Sigmoid colon (tissue), 4 donors: ENCODE data around the gene GAGE12H.
"Not testable (repeated sequence)": the region's sequence is repeated elsewhere in the genome, so short reads cannot be mapped to it uniquely, and the experiment has no call there.

Source experiments
- EP300 ChIP-seq, 4 donors: sonication (generic); formaldehyde crosslinking; IDR thresholded peaks; one replicate each; pipeline ENCODE4 v1.6.1; 2017; ENCODE audit warnings: antibody characterized with exemption in 4 of 4
- POLR2A ChIP-seq, 2 donors: fragments of 450-650 bp; IDR thresholded peaks; one replicate each; pipeline ENCODE4 v1.6.1; 2016; ENCODE audit warnings: antibody characterized with exemption in 2 of 2, mild to moderate bottlenecking in 2 of 2, moderate library complexity in 2 of 2
- TF ChIP-seq, protein P1 (sequence below), 4 experiments: fragments of 450-650 bp in 3 of 4; fragments of 200-600 bp in 1 of 4; IDR thresholded peaks; one replicate each; pipeline ENCODE4 v1.5.1; 2016 to 2019; ENCODE audit warnings: antibody characterized with exemption in 4 of 4, mild to moderate bottlenecking in 3 of 4, moderate library complexity in 2 of 4

DNA sequence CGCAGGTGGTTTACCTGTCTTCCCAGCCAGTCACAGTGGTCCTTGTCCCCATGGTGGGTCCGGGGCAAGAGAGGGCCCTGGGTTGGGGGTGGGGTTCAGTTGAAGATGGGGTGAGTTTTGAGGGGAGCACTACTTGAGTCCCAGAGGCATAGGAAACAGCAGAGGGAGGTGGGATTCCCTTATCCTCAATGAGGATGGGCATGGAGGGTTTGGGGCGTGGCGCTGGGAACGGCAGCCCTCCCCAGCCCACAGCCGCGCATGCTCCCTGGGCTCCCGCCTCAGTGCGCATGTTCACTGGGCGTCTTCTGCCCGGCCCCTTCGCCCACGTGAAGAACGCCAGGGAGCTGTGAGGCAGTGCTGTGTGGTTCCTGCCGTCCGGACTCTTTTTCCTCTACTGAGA is 28.8 kb upstream of the GAGE12H start, which contains the start of gene GAGE12E:
- TF ChIP-seq, protein P1, sequence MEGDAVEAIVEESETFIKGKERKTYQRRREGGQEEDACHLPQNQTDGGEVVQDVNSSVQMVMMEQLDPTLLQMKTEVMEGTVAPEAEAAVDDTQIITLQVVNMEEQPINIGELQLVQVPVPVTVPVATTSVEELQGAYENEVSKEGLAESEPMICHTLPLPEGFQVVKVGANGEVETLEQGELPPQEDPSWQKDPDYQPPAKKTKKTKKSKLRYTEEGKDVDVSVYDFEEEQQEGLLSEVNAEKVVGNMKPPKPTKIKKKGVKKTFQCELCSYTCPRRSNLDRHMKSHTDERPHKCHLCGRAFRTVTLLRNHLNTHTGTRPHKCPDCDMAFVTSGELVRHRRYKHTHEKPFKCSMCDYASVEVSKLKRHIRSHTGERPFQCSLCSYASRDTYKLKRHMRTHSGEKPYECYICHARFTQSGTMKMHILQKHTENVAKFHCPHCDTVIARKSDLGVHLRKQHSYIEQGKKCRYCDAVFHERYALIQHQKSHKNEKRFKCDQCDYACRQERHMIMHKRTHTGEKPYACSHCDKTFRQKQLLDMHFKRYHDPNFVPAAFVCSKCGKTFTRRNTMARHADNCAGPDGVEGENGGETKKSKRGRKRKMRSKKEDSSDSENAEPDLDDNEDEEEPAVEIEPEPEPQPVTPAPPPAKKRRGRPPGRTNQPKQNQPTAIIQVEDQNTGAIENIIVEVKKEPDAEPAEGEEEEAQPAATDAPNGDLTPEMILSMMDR (IDR thresholded peaks at IDR 0.05): not testable (repeated sequence)
- not testable (repeated sequence) for TF ChIP-seq EP300, POLR2A (IDR thresholded peaks at IDR 0.05)
